ENCODE data around the gene SAMSN1. TPM values are rescaled to one million over a fixed set of nuclear protein-coding genes. Genes with fewer than 3 reads are reported as not detected.
A peak's percentile ranks its signal among the peaks of the same experiment; 100 is the strongest.

SAMSN1 gene
- total and polyA plus RNA-seq, 2 experiments from 2014 or later, result 3.2 to 5.4 TPM

GRCh38 chr21:14531757-14532316 lies 14.3 kb downstream of the SAMSN1 start:
- TF ChIP-seq CREB1 (CRISPR knock-in tag; IDR thresholded peaks at IDR 0.05; ENCODE audit: low read depth) (no peak), ZNF331 (CRISPR knock-in tag; IDR thresholded peaks at IDR 0.05; ENCODE audit: low read depth) (no peak), STAT1 (IDR thresholded peaks at IDR 0.05; ENCODE audit: unreplicated experiment) (no peak), EZH2phosphoT487 (IDR thresholded peaks at IDR 0.05; ENCODE audit: unreplicated experiment) (no peak), ZNF114 (CRISPR knock-in tag; IDR thresholded peaks at IDR 0.05) (no peak), NANOG (IDR thresholded peaks at IDR 0.05; ENCODE audit: borderline replicate concordance) (no peak), POLR2AphosphoS5 (IDR thresholded peaks at IDR 0.05; ENCODE audit: low read depth) (no peak), EZH2 (IDR thresholded peaks at IDR 0.05; ENCODE audit: low read depth, unreplicated experiment) (no peak), JUNB (IDR thresholded peaks at IDR 0.05; ENCODE audit: unreplicated experiment) (no peak)
- TF ChIP-seq, protein P1, sequence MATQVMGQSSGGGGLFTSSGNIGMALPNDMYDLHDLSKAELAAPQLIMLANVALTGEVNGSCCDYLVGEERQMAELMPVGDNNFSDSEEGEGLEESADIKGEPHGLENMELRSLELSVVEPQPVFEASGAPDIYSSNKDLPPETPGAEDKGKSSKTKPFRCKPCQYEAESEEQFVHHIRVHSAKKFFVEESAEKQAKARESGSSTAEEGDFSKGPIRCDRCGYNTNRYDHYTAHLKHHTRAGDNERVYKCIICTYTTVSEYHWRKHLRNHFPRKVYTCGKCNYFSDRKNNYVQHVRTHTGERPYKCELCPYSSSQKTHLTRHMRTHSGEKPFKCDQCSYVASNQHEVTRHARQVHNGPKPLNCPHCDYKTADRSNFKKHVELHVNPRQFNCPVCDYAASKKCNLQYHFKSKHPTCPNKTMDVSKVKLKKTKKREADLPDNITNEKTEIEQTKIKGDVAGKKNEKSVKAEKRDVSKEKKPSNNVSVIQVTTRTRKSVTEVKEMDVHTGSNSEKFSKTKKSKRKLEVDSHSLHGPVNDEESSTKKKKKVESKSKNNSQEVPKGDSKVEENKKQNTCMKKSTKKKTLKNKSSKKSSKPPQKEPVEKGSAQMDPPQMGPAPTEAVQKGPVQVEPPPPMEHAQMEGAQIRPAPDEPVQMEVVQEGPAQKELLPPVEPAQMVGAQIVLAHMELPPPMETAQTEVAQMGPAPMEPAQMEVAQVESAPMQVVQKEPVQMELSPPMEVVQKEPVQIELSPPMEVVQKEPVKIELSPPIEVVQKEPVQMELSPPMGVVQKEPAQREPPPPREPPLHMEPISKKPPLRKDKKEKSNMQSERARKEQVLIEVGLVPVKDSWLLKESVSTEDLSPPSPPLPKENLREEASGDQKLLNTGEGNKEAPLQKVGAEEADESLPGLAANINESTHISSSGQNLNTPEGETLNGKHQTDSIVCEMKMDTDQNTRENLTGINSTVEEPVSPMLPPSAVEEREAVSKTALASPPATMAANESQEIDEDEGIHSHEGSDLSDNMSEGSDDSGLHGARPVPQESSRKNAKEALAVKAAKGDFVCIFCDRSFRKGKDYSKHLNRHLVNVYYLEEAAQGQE (IDR thresholded peaks at IDR 0.05; ENCODE audit: unreplicated experiment), result no peak
- TF ChIP-seq, protein P2, sequence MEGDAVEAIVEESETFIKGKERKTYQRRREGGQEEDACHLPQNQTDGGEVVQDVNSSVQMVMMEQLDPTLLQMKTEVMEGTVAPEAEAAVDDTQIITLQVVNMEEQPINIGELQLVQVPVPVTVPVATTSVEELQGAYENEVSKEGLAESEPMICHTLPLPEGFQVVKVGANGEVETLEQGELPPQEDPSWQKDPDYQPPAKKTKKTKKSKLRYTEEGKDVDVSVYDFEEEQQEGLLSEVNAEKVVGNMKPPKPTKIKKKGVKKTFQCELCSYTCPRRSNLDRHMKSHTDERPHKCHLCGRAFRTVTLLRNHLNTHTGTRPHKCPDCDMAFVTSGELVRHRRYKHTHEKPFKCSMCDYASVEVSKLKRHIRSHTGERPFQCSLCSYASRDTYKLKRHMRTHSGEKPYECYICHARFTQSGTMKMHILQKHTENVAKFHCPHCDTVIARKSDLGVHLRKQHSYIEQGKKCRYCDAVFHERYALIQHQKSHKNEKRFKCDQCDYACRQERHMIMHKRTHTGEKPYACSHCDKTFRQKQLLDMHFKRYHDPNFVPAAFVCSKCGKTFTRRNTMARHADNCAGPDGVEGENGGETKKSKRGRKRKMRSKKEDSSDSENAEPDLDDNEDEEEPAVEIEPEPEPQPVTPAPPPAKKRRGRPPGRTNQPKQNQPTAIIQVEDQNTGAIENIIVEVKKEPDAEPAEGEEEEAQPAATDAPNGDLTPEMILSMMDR (conservative IDR thresholded peaks at IDR 0.05; ENCODE audit: low read depth in 2 of 2), result no peak
- no peaks in the 10 kb centered on the region for H3K4me1 Mint-ChIP-seq

More at GRCh38 chr21:14531757-14532316, 14.3 kb downstream of the SAMSN1 start:
- Mint-ChIP-seq H3K27me3 (ENCODE audit: insufficient read depth, low read depth, poor library complexity) (no peaks in the 10 kb centered on the region), H3K9me3 (peaks cover 8% of the 10 kb centered on the region; the same call in 2 of the 3 replicates), H3K27ac (no peak overlapping the region), H3K4me3 (no peak overlapping the region), H3K36me3 (ENCODE audit: low read depth) (peaks cover 3% of the 10 kb centered on the region; the same call in 1 of the 3 replicates)
- H3K4me2 ChIP-seq, result no peak overlapping the region
- no peak overlapping the region for H3K4me3 ChIP-seq
- no peaks in the 10 kb centered on the region for H3K36me3 ChIP-seq (ENCODE audit: insufficient read depth)
- H3F3A ChIP-seq (replicated peaks; ENCODE audit: low read depth), result no peaks in the 10 kb centered on the region
- H3K27me3 ChIP-seq (ENCODE audit: insufficient read depth), result no peaks in the 10 kb centered on the region
- H3K4me1 ChIP-seq (ENCODE audit: insufficient read depth), result peaks cover 5% of the 10 kb centered on the region; the same call in 1 of the 2 replicates
- peak overlapping the region; percentile 7; the same call in 1 of the 2 replicates for H2AFZ ChIP-seq
- no peak for ATAC-seq
- no peak for DNase-seq (ENCODE audit: low spot score)
- H3K9me2 ChIP-seq (ENCODE audit: insufficient read depth), result no peaks in the 10 kb centered on the region; the same call in 1 of the 2 replicates
- H3K27ac ChIP-seq (ENCODE audit: low read depth), result no peak overlapping the region
- H3K79me2 ChIP-seq (replicated peaks; ENCODE audit: insufficient read depth), result no peaks in the 10 kb centered on the region
- no peaks in the 10 kb centered on the region for H4K20me1 ChIP-seq (replicated peaks; ENCODE audit: insufficient read depth)
